H1 (cell line): ENCODE measurements around the gene KCTD2. TPM values are rescaled to one million over a fixed set of nuclear protein-coding genes. Genes with fewer than 3 reads are reported as not detected.

Experiments used
- BCL11A ChIP-seq, 2 experiments: IDR thresholded peaks; one replicate each; pipeline ENCODE4 v1.6.1; 2011; ENCODE audit warnings: low read depth in 2 of 2, low read length in 2 of 2, mild to moderate bottlenecking in 2 of 2
- CHD2 ChIP-seq: IDR thresholded peaks from 2 replicates; pipeline ENCODE4 v1.6.1; 2012; ENCODE audit warnings: low read length, improper control_type of control experiment
- EGR1 ChIP-seq: IDR thresholded peaks from 2 replicates; pipeline ENCODE4 v1.6.1; 2011; ENCODE audit warnings: low read depth, low read length, borderline replicate concordance
- JUND ChIP-seq: IDR thresholded peaks from 2 replicates; pipeline ENCODE4 v1.6.1; 2011; ENCODE audit warnings: mild to moderate bottlenecking, improper control_type of control experiment, low read length
- NANOG ChIP-seq: IDR thresholded peaks from 2 replicates; pipeline ENCODE4 v1.6.1; 2011; ENCODE audit warnings: low read length, low read depth, mild to moderate bottlenecking, inconsistent platforms; ENCODE audit not compliant: insufficient read depth, poor library complexity, severe bottlenecking
- PHF8 ChIP-seq: fragments of 200-600 bp; sonication (generic); conservative IDR thresholded peaks from 2 replicates; pipeline ENCODE4 v1.7.1; 2012; ENCODE audit warnings: low read depth, mild to moderate bottlenecking, inconsistent platforms, low read length, moderate library complexity
- POLR2A ChIP-seq, 2 experiments: IDR thresholded peaks; 1 replicate in 1 of 2; 2 replicates in 1 of 2; pipeline ENCODE4 v1.6.1; 2011; ENCODE audit warnings: low read depth in 2 of 2, low read length in 2 of 2, mild to moderate bottlenecking in 2 of 2; ENCODE audit errors: control extremely low read depth in 1 of 2
- RNF2 ChIP-seq: fragments of 200-900, 300-1000 bp; sonication (generic); IDR thresholded peaks from 2 replicates; pipeline ENCODE4 v1.7.1; 2016; ENCODE audit warnings: borderline replicate concordance, low read depth, mild to moderate bottlenecking, antibody characterized with exemption, low read length; ENCODE audit not compliant: poor library complexity, severe bottlenecking; ENCODE audit errors: missing control alignments
- SP1 ChIP-seq: IDR thresholded peaks from 2 replicates; pipeline ENCODE4 v1.6.1; 2011; ENCODE audit warnings: low read depth, low read length
- TEAD4 ChIP-seq: IDR thresholded peaks from 2 replicates; pipeline ENCODE4 v1.6.1; 2012; ENCODE audit warnings: low read depth, low read length, inconsistent platforms, mixed read lengths
- polyA plus RNA-seq, 7 experiments: library from polyadenylated mRNA; depleted of rRNA in 3 of 7; stranded (reverse) in 5 of 7; unstranded in 2 of 7; fragments of >200 nt in 5 of 7; fragments of 200-250 nt in 2 of 7; gene quantifications; 1 replicate in 5 of 7; 2 replicates in 1 of 7; 4 replicates in 1 of 7; pipeline versions ENCODE4 v1.2.1 to v1.2.3, GENCODE V29; 2011 to 2013; ENCODE audit warnings: missing spikeins in 2 of 7, mixed read lengths in 2 of 7
- total RNA-seq: library from RNA; stranded (reverse); fragmentation: NEBNext Ultra II Directional; extraction: Animal tissue kit (Norgen Biotek cat#: 25700); gene quantifications from 2 replicates; pipeline ENCODE4 v1.2.1, GENCODE V29; 2021

KCTD2 gene
- total and polyA plus RNA-seq, 2 of the 8 experiments (the other 6 are each of a cell fraction or from before 2014, with no cell fraction given) = 33.7 to 36.8 TPM

DNA sequence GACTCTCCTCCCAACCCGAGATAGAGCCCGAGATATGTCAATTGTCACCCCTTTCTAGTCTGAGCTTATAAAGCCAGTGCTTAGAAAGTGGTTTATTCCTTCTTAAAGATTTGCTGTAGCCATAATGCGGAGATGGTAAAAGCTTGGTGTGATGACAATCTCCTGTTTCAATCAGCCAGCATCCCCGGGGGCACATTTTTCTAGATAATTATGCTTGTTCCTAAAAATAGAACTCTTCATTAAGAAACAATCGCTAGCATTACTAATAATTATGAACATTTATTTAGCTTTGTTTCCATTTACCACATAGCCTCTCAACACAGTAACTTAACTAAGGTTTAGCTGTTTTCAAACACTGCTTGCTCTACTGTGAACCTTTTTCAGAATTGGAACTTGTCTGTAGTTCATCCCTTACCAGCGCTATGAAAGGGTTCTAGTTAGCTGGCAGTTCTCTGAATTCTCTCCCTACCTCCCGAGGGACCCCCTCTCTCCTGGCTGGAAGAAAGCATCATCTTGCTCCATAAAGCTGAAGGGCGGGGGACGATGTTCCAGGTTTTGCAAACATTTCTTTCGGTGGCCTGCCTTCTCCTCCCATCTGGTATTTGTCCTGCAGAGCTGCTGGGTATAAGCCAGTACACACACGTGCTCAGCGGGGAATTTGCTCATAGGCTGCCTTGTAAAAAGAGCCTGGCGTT lies 35.5 kb upstream of the KCTD2 start (continued):
- TF ChIP-seq NANOG = no peak
- no peak for TF ChIP-seq CHD2
- no peak for TF ChIP-seq RNF2
- no peak for TF ChIP-seq PHF8
- no peak for TF ChIP-seq EGR1
- no peak for TF ChIP-seq SP1
- TF ChIP-seq BCL11A (IDR thresholded peaks at IDR 0.05; ENCODE audit: low read depth in 2 of 2, low read length in 2 of 2) = no peak
- TF ChIP-seq JUND = no peak
- TF ChIP-seq TEAD4 = no peak
- no peak for TF ChIP-seq POLR2A (IDR thresholded peaks at IDR 0.05; ENCODE audit: control extremely low read depth in 1 of 2, low read depth in 2 of 2, low read length in 2 of 2)
